Right hindlimb (tissue), 1 donor: ENCODE data around the gene ATP6V1F.
"Not testable (repeated sequence)": the region's sequence is repeated elsewhere in the genome, so short reads cannot be mapped to it uniquely, and the experiment has no call there.

Source experiments
- DNase-seq: peaks from one replicate; pipeline ENCODE4 v3.0.0-alpha.2; 2018

The ATP6V1F gene

DNA sequence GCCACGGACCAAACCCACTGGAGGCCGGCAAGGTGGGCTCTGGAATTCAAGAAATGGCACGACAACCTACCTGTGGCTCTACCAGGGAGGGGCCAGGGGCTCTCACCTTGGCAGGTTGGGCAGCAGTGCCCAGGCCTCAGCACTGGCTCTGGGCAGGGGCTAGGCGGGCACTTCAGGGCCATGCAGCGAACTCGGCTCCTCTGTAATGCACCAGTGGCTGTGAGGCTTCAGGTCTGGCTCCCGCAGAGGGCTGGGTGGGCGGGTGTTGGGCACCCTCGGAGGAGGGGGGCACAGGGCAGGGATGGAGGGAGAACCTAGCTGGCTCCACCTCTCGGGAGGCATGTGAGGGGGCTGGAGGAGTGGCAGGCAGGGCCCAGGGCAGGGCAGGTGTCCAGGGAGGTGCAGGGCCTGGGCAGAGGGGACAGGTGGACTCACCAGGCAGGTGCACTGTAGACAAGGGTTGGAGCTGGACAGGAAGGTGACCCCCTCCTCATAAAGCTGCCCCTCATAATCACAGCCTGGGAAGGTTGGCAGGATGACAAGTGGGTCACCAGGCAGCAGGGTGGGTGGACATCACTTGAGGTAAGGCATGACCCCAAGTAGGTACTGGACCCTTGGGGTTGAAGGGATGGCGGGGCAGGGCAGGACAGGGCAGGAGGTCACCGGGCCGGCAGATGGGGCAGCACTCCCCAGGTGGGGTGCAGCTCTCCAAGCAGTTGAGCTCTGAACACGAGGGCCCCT is 41.1 kb downstream of the ATP6V1F start:
- DNase-seq, result no peak

DNA sequence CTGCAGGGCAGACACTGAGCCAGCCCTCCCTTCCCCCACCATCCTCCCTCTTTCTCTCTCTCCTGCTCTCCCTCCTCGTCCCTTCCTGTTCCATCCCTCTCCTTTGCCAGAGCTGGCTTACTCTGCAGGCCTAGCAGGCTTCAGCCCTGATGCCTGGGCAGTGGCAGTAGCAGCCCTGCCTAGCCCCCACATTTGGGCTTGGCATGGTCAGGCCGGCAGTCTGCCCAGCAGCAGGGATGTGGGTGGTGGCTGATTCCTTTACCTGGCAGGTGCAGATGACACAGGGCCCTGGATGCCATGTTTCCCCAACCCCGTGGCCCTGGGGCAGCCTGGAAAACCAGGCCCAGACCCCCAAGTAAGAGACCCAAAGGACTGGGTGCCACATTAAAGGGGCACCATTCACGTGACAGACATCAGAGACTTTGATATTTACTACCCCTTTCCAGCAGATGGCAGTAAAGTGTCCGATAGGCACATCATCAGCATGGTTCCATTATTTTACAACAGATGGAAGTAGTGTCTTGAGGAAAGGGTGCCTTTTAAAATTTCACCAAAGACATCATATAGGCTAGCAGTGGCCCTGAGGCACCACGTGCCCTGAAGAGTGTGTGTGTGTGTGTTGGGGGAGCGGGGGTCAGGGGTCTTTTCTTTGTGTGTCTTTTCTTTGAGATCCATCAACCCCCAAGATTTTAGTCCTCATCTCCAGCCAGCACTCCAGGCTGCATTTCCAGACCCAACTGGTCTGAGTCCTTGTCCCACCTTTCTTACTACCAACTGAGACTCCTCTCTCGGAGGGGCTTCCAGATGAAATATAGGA is 41.9 kb downstream of the ATP6V1F start:
- DNase-seq, result no peak

- no peak for DNase-seq
These were observed 43.5 kb downstream of the ATP6V1F start for GRCh38 chr7:128906001-128906765.

GRCh38 chr7:128906766-128907559 is 44.3 kb downstream of the ATP6V1F start:
- no peak for DNase-seq

DNA sequence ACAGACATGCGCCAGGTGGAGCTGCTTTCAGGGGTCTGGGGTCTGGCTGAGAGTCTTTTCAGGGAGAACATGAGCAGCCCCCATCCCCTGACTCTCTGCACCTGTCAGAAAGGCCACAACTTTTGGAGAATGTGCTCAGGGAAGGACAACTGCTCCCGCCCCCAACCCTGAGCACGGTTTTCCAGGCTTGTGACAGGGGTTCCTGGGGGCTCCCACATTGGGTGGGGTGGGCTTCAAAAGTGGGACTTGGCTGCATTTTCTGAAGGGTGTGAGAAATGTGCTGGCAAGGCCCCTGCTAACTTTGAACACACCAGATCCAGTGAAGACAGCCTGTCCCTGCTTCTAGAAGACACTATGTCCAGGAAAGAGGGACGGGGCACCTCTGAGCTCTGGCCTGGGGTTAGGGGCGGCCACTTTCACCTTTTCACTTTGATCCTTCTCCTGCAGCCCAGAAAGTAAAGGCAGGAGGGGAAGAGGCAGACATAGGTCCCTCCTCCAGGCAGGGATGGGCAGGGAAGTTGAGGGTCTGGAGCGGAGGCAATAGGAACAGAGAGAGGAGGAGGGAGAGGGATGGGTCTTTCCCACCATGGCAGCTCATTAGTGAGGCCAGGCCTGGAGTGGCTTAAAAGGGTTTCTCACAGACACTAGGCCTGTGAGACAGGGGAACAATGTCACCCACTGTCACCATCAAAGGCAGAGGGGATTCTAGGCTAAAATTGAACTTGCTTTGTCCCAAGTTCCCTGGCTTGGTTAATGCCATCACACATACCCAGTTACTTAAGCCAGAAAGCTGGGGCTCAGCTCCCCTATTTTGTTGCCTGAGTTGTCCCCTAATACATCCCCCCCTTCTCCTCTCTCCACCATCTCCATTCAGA is 46.3 kb downstream of the ATP6V1F start:
- DNase-seq, result no peak

GRCh38 chr7:128909625-128910568 is 47.2 kb downstream of the ATP6V1F start:
- DNase-seq, result peak; percentile 39

GRCh38 chr7:128910569-128910945 is 47.9 kb downstream of the ATP6V1F start, which contains the start of gene KCP:
Gene KCP, minus strand, starts transcription at chr7:128910709. Its CDS starts 33 bp downstream, at chr7:128910676.
- no peak for DNase-seq

DNA sequence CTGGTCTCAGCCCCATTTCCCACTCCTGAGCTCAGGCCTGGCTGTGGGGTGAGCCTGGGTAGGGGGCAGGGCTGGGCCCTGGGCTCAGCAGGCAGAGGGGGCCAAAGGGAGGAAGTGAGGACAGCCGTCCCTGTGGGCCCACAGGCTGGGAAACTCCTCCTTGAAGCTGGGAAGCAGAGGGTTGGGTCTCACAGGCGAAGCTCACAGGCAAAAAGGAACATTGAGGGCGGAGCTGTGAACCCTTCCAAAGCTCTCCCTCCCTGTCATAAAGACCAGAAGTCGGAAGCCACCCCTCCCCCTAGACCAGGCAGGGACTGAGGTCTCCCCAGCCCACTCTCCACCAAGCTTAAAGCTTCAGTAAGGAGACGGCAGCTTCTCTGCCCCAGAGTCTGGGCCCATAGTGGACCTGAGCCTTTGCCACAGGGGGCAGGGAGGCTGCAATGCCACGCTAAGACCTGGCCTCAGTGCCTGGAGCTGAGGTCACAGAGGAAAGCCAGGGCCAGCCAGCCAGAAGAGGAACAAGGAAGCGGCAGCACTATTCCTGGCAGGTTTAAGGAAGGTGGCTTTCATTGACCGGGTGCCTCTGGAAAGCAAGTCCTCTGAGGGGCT is 48.9 kb downstream of the ATP6V1F start:
- DNase-seq, result peak; percentile 67

DNA sequence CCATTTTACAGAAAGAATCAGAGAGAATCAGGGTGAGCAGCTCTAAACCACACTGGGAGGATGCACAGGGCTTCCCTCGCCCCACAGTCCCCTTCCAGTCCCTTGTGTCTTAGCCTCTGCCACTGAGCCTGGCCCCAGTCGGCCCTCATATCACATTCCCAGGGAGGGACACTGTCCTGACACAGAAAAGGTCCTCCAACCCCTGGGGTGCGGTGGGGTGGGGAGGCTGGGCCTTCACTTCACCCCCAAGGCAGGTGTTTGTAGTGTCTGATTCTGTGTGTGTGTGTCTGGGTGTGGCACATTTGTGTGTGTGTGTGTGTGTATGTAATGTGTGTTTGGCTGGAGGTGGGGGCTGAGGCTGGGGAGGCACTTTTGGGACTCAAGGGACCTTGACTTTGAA is 49.6 kb downstream of the ATP6V1F start:
- no peak for DNase-seq

DNA sequence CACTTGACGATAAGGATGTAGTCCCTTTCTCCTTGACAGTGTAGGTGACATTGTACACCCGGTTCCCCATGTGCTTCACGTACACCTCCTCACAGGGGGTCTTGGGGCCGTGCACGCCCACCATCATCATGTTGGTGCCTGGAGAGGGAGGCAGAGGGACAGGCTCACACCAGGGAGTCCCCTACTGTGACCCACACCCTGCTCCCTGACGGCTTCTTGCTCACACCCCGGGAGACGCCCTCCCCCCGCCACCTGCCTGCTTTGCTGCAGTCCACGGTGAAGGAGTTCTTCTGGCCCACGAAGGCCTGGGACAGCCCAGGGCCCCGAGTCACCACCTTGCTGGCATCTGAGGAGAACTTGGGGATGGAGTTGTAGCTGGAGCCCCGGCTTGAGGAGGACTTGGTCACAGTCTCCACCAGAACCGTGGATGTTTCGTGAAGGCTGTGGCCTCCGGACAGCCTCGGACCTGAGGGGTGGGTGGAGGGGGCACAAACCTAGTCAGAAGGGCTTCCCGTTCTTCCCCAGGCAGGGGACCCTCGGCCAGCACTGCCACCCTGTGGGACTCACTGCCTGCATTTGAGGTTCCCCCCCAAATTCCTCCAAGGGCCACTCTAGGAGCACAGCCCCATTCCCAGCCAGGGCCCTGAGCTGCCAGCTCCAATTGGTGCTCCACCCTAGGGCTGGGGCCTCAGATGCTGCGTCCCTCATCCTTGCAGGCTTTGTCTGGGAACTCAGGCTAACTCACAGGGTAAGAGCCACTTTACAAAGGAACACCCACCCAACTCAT is 50.2 kb downstream of the ATP6V1F start:
- DNase-seq, result not testable (repeated sequence)

DNA sequence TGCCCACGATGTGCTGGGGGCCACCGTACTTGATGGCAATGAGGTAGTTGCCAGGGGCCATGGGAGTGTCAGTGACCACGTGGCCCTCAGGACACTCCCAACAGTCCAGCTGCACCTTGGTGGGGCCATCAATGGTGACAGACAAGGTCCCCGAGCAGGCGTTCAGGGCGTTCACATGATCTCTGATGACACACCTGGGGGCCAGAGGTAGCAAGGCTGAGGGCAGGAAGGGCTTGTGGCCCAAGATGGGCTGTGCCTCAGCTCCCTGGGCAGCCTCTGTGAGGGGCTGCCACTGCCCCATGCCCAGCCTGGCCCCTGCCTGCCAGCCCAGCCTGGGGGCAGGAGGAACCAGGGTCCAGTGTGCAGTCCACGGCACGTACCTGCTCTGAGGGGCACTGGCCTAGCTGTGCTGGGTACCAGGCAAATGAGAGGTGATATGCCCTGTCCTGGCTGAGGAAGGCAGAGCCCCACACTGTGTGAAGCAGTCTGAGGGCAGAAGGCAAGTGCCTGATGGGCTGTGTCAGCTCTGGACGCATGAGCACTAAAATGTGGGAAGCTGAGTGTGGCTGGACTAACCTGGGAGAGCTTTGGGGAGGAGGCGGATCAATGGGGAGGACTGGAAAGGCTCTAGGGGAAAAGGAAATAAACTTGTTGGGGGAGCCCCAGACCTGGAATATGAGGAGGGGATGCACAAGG is 51.4 kb downstream of the ATP6V1F start:
- DNase-seq, result no peak

DNA sequence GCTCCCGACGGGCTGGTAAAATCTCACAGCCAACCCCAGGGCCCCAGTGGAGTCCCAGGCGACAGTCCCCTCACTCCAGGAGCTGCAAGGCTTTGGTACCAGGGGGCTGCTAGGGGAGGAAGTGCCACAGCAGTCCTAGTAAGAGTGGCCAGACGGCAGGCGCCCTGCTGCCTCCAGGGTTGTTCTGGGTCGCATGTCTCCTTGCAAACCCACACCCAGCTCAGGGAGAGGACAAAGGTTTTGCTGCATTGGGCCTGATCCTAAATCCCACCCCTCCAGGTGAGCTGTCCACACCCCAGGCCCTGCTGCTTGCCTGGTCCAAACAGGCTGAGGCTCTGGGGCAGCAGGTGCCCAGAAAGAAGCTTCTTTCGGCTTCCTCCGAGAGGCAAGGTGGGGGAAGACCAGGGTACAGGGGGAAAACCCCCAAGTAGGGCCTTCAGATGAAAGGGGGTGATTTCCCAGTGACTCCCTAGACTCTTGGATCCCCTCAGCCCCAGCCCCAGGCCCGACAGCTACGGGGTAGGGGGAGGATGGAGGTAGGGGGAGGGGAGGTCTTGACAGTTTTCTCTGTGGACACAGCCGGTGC is 52.0 kb downstream of the ATP6V1F start:
- DNase-seq, result no peak

DNA sequence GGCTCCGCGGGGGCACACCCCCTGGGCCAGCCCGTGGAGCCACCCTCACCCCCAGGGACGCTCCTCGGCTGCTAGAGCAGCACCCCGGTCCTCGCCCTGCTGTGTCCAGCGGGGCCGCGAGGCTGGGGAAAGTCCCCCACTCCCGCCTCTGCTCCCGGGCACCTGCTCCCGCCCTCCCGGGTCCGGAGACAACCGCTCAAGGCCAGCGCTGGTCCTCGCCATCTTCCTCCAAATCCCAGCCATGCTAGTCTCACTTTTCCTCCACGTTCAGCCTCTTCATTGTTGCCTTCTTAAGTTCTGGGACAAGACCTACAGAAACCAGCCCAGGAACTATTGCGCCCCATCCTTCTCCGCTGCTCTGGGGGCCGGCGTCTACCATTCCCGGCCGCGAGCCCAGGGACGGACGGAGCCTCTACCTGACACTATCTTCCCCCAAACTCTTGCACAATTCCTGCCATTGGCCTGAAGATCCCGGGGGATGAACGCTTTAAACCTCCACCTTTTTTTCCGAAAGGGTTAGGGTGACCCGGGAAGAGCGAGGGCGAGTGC is 52.7 kb downstream of the ATP6V1F start:
- DNase-seq, result no peak
